ENCODE results near the gene PTPRN2. TPM values are rescaled to one million over a fixed set of nuclear protein-coding genes. Genes with fewer than 3 reads are reported as not detected.

The PTPRN2 gene
- polyA plus RNA-seq, 1 of the 3 experiments (the other 2 are of a cell fraction): 4.0 TPM

- TF ChIP-seq IRF3 (IDR thresholded peaks at IDR 0.05; ENCODE audit: low read depth, low read length) (no peak), CHD2 (IDR thresholded peaks at IDR 0.05; ENCODE audit: low read length, partially characterized antibody) (no peak), RAD21 (IDR thresholded peaks at IDR 0.05; ENCODE audit: low read length) (no peak), EP300 (IDR thresholded peaks at IDR 0.05; ENCODE audit: borderline replicate concordance in 1 of 2, low read depth in 1 of 2, low read length in 1 of 2) (no peak), TCF12 (IDR thresholded peaks at IDR 0.05) (no peak), FOSL2 (IDR thresholded peaks at IDR 0.05; ENCODE audit: borderline replicate concordance, low read depth) (no peak)
Measured at GRCh38 chr7:158384746-158385145, 202.9 kb downstream of the PTPRN2 start (continued).

- WGBS (ENCODE audit: low lambda C conversion rate): 57% methylated on average over 8 of the region's 8 CpGs
- H3K9me3 ChIP-seq: 0 out of 2 replicates have a peak, but pooled peaks cover 8% of the 10 kb centered on the region
- H3K27ac ChIP-seq (ENCODE audit: low read depth in 2 of 2, low read length in 1 of 2): no peak overlapping the region
- no peaks in the 10 kb centered on the region for H3K27me3 ChIP-seq (ENCODE audit: insufficient read depth)
- DNase-seq: no peak
- ChIA-PET CTCF (interaction anchor here (1.0 kb wide), 1 partner anchor 24 kb away, joined by 4 read pairs; no protein-coding TSS in a partner anchor), POLR2A (no interaction called here)
- no peak overlapping the region for H3K9ac ChIP-seq
- no peak overlapping the region for H3K4me2 ChIP-seq
- H2AFZ ChIP-seq (ENCODE audit: low read depth): no peak overlapping the region
- H3K4me3 ChIP-seq (ENCODE audit: low read depth in 2 of 2, low read length in 1 of 2): no peak overlapping the region
- H3K9me2 ChIP-seq: no peaks in the 10 kb centered on the region
- no peaks in the 10 kb centered on the region for H3K79me2 ChIP-seq (ENCODE audit: insufficient read depth)
- no peak for TF ChIP-seq EP300 (IDR thresholded peaks at IDR 0.05; ENCODE audit: borderline replicate concordance in 1 of 2, low read depth in 1 of 2, low read length in 1 of 2)
- TF ChIP-seq GABPA (IDR thresholded peaks at IDR 0.05; ENCODE audit: low read depth): no peak
- TF ChIP-seq NFIC (IDR thresholded peaks at IDR 0.05; ENCODE audit: borderline replicate concordance): no peak
- TF ChIP-seq USF2 (IDR thresholded peaks at IDR 0.05; ENCODE audit: borderline replicate concordance, low read depth, low read length): no peak
- TF ChIP-seq TEAD4 (IDR thresholded peaks at IDR 0.05; ENCODE audit: borderline replicate concordance, insufficient read depth): no peak
- TF ChIP-seq TCF12 (IDR thresholded peaks at IDR 0.05): no peak
- TF ChIP-seq RCOR1 (IDR thresholded peaks at IDR 0.05; ENCODE audit: low read length): no peak
- no peak for TF ChIP-seq GATA2 (CRISPR knock-in tag; IDR thresholded peaks at IDR 0.05)
- TF ChIP-seq RFX5 (IDR thresholded peaks at IDR 0.05; ENCODE audit: low read length): no peak
- TF ChIP-seq RAD21 (IDR thresholded peaks at IDR 0.05; ENCODE audit: low read length): no peak
- no peak for TF ChIP-seq FOSL2 (IDR thresholded peaks at IDR 0.05; ENCODE audit: borderline replicate concordance, low read depth)
- TF ChIP-seq FOXJ3 (CRISPR knock-in tag; IDR thresholded peaks at IDR 0.05): no peak
- TF ChIP-seq REST (IDR thresholded peaks at IDR 0.05; ENCODE audit: low read depth, low read length): no peak
- TF ChIP-seq SMC3 (IDR thresholded peaks at IDR 0.05; ENCODE audit: low read depth, low read length): no peak
- no peak for TF ChIP-seq EZH2phosphoT487 (IDR thresholded peaks at IDR 0.05; ENCODE audit: borderline replicate concordance, low read depth)
- TF ChIP-seq MXI1 (IDR thresholded peaks at IDR 0.05; ENCODE audit: low read depth, low read length): no peak
- TF ChIP-seq ELF1 (IDR thresholded peaks at IDR 0.05): no peak
- TF ChIP-seq MEF2A (IDR thresholded peaks at IDR 0.05; ENCODE audit: borderline replicate concordance, low read depth): no peak
- H3F3A ChIP-seq (replicated peaks; ENCODE audit: insufficient read depth): no peaks in the 10 kb centered on the region
- H3K4me1 ChIP-seq (ENCODE audit: control insufficient read depth in 1 of 2, insufficient read depth in 2 of 2, low read depth in 1 of 2, low read length in 1 of 2): no peaks in the 10 kb centered on the region; a peak in 1 of 4 replicates
- no peaks in the 10 kb centered on the region for H4K20me1 ChIP-seq (ENCODE audit: insufficient read depth)
- H3K36me3 ChIP-seq (replicated peaks in 1 of 2; ENCODE audit: control insufficient read depth in 1 of 2, insufficient read depth in 2 of 2, low read length in 1 of 2): no peaks in the 10 kb centered on the region
Measured at GRCh38 chr7:158383665-158384064, 204.0 kb downstream of the PTPRN2 start.
